Astrocyte of the spinal cord (primary cell): ENCODE data around the gene ST3GAL4.
"Not testable (repeated sequence)": the region's sequence is repeated elsewhere in the genome, so short reads cannot be mapped to it uniquely, and the experiment has no call there.

Source experiments
- DNase-seq: peaks from one replicate; pipeline ENCODE4 v3.0.0; 2011; ENCODE audit warnings: low read depth, low spot score
- H3K4me3 ChIP-seq: 2 replicates; pipeline ENCODE4 v1.5.1; 2011; ENCODE audit warnings: low read depth, mild to moderate bottlenecking, low read length, moderate library complexity
- in situ Hi-C: cut with HindIII; loops from 2 replicates; pipeline ENCODE4 v1.10.0; 2017; ENCODE audit warnings: low sequenced_read_pairs
- TF ChIP-seq, protein P1 (sequence below): IDR thresholded peaks from 2 replicates; pipeline ENCODE4 v1.5.1; 2012; ENCODE audit warnings: low read depth, mild to moderate bottlenecking, low read length, inconsistent platforms

Gene ST3GAL4

GRCh38 chr11:126345759-126346585 is 9.5 kb upstream of the ST3GAL4 start:
- in situ Hi-C loops, result no loop called here
- peak; percentile 41 for DNase-seq

DNA sequence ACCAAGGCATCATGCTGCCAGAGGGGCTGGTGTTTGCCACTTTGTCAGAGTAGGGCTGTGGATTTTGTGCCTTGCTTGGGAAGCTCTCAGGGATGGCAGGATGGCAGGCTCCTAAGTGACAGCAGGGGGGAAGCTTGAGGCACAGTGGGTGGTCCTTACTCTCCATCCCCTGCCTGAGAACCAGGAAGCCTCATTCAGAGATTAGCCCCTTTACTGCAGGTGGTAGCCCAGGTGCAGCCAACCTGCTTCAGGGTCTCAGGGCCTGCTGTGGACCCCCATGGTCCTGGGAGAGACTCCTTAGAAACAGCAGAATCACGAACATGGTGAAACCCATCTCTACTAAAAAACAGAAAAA is 8.9 kb upstream of the ST3GAL4 start:
- DNase-seq, result no peak
- in situ Hi-C loops, result no loop called here

More at GRCh38 chr11:126345759-126346585, 9.5 kb upstream of the ST3GAL4 start:
- no peak overlapping the region for H3K4me3 ChIP-seq
- TF ChIP-seq, protein P1, sequence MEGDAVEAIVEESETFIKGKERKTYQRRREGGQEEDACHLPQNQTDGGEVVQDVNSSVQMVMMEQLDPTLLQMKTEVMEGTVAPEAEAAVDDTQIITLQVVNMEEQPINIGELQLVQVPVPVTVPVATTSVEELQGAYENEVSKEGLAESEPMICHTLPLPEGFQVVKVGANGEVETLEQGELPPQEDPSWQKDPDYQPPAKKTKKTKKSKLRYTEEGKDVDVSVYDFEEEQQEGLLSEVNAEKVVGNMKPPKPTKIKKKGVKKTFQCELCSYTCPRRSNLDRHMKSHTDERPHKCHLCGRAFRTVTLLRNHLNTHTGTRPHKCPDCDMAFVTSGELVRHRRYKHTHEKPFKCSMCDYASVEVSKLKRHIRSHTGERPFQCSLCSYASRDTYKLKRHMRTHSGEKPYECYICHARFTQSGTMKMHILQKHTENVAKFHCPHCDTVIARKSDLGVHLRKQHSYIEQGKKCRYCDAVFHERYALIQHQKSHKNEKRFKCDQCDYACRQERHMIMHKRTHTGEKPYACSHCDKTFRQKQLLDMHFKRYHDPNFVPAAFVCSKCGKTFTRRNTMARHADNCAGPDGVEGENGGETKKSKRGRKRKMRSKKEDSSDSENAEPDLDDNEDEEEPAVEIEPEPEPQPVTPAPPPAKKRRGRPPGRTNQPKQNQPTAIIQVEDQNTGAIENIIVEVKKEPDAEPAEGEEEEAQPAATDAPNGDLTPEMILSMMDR, result no peak

GRCh38 chr11:126346946-126347345 is 8.5 kb upstream of the ST3GAL4 start:
- H3K4me3 ChIP-seq, in situ Hi-C loops: not testable (repeated sequence)

More for the DNA sequence above, 8.9 kb upstream of the ST3GAL4 start:
- TF ChIP-seq, protein P1, result no peak
- H3K4me3 ChIP-seq, result no peak overlapping the region

DNA sequence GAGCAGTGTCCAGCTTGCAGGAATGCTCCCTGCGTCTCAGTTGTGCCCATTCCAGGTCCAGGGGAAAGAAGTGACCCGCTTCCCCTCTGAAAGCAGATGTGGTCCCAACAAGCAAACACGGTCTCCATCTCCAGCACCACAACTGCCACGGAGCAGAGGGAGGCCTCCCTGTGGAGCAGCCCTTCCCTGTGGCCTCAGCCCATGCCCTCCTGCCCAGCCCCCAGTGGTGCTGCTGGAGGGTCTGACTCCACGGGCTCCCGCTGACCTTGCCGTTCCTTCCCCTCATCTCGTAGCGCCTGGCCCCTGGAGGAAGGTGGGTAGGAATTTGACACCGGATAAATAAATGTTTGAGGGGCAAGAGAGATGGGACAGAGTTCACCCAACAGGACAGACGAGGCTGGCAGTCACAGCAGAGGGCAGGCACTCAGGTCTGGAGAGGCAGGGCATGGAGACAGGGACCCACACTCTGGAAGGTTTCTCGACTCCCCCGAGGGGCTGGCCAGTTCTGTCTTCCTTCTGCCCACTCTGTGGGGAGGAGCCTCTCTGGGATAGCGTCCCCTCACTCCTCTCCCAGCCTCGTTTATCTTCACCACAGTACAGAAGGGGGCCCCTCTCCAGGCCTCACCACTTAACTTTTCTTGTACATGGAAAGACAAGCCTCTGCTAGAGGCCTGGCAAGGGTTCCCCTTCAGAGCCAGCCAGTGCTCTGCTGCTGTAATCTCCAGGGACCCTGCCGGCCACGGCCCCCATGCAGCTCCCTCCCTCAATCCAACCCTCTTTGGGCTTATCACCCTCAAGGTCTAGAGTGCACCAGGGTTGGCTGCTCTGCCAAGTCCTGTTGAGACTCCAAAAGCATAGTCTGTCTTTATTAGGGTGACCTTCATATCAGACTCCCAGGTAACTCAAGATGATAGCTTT is 7.5 kb upstream of the ST3GAL4 start:
- TF ChIP-seq, protein P1, result no peak
- no peak for DNase-seq
- H3K4me3 ChIP-seq, result no peak overlapping the region
- in situ Hi-C loops, result no loop called here

More at GRCh38 chr11:126346946-126347345, 8.5 kb upstream of the ST3GAL4 start:
- not testable (repeated sequence) for DNase-seq

DNA sequence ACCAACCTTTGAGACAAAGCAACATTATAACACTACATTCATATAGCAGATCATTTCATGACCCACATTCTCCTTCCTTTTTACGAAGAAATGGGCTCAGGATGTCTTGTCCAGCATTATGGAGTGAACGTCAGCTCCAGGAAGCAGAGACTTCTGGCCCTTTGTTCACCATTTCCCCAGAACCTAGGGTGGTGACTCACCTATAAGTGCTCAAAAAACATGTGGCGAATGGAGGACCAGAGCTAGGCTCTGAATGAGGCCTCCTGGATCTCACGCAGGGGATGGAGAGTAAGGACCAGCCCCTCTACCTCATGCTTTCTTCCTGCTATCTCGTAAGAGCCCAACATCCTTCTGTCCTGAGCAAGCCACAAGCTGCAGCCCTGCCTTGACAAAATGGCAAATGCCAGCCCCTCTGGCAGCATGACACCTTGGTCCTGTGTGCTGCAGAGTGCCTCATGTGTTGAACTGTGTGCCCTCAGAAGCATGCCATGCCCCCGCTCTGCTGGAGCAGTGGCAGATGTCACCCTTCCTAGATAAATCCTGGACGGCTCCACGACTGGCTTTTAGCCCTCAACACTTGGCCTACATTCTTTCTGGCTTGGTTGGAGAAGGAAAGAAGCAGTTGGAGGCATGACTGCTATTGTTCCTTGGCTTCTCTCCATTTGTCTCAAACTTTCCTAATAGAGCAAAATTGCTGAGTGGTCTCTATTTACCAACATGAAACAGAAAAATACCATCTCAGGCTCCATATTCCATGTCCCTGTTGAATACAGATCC is 6.5 kb upstream of the ST3GAL4 start:
- H3K4me3 ChIP-seq, result no peak overlapping the region
- peak; percentile 32 for DNase-seq
- TF ChIP-seq, protein P1, result no peak
- in situ Hi-C loops, result no loop called here

DNA sequence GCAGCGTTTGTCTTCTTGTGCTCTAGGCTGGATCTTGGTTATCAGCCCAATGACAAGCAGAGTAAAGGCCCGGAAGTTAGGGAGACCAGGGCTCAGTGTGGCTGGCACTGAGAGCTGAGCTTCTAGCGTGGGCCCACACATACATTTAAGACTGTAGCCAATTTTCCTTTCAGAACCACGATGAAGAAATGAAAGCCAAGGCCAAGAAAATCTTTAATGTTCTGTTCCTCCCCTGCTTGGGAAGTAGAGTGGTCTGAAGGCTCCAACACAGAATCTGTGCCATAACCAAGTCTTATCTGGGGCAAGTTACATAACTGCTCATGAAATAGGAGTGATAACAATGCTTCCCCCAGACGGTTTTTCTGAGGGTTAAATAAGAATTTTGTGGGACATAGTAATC is 4.7 kb upstream of the ST3GAL4 start:
- no peak for DNase-seq
- in situ Hi-C loops, result no loop called here
- TF ChIP-seq, protein P1, result no peak
- no peak overlapping the region for H3K4me3 ChIP-seq
